Measurements from ENCODE around the gene AHNAK. TPM values are rescaled to one million over a fixed set of nuclear protein-coding genes. Genes with fewer than 3 reads are reported as not detected.

The AHNAK gene
- total RNA-seq, 3 donors from 2014 or later: 473 to 1,283 (median 535) TPM

GRCh38 chr11:62548545-62549335 lies 2.1 kb upstream of the AHNAK start:
- intact Hi-C loops (cut with DNase I, micrococcal nuclease): loop anchor here in 1 of 2 donors (10.0 kb wide), 1 partner anchor 154 kb away; no protein-coding TSS in a partner anchor
- peak; percentile 16 for ATAC-seq
- no peak for TF ChIP-seq CTCF (IDR thresholded peaks at IDR 0.05)
- no peaks in the 10 kb centered on the region for H3K9me3 ChIP-seq
- no peaks in the 10 kb centered on the region for H3K36me3 ChIP-seq (ENCODE audit: low read depth)
- H3K4me1 ChIP-seq (ENCODE audit: low read depth): peaks cover 63% of the 10 kb centered on the region
- H3K4me3 ChIP-seq: no peak overlapping the region
- peak in 2 of 3 donors; percentile 67 to 83 for DNase-seq

DNA sequence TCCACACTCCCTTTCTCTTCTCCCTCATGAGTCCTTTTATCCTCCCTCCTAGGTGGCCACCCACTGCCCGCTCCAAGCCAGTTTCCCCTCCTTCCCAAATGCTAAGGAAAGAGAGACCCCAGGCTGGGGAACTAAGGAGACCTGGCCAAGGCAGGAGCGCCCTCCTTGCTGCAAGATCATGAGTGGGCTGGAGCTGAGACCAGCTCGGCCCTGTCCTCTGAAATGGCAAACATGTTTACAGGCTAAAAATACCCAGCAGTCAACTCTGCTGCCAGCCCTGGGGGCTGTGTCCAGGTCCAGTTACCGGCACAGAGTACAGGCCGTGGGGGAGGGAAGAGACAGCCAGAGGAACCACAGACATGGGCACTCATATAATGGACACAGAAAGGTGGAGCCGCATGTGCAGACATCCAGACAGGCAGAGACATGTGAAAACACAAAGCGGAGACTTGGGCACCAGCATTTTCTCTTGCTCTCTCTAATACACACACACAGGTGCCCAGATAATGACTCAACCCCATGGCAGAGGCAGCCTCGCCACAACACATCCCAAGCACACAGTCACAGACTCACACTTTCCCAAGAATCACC lies 1.2 kb upstream of the AHNAK start:
- Histone ChIP-seq H3K4me3 (no peak overlapping the region), H3K9me3 (no peaks in the 10 kb centered on the region), H3K36me3 (ENCODE audit: low read depth) (no peaks in the 10 kb centered on the region), H3K4me1 (ENCODE audit: low read depth) (peaks cover 62% of the 10 kb centered on the region)
- DNase-seq (peak in 2 of 3 donors; percentile 43 to 48), ATAC-seq (no peak)
- intact Hi-C loops (cut with DNase I, micrococcal nuclease): loop anchor here in 1 of 2 donors (10.0 kb wide), 1 partner anchor 153 kb away; no protein-coding TSS in a partner anchor
- no peak for TF ChIP-seq CTCF (IDR thresholded peaks at IDR 0.05)

GRCh38 chr11:62546929-62547625 lies 471 bp upstream of the AHNAK start:
- no peak for TF ChIP-seq CTCF (IDR thresholded peaks at IDR 0.05)
- no peaks in the 10 kb centered on the region for H3K9me3 ChIP-seq
- peak overlapping the region; percentile 97 for H3K4me3 ChIP-seq
- peak; percentile 0 for ATAC-seq
- H3K4me1 ChIP-seq (ENCODE audit: low read depth): peaks cover 61% of the 10 kb centered on the region
- no peaks in the 10 kb centered on the region for H3K36me3 ChIP-seq (ENCODE audit: low read depth)
- DNase-seq: peak; percentile 57 to 71 (median 68)
- intact Hi-C loops (cut with DNase I, micrococcal nuclease): loop anchor here in 1 of 2 donors (10.0 kb wide), 1 partner anchor 152 kb away; no protein-coding TSS in a partner anchor

GRCh38 chr11:62545437-62546243 lies 966 bp downstream of the AHNAK start:
- intact Hi-C loops (cut with DNase I, micrococcal nuclease): loop anchor here in 1 of 2 donors (10.0 kb wide), 1 partner anchor 151 kb away; no protein-coding TSS in a partner anchor
- TF ChIP-seq CTCF (IDR thresholded peaks at IDR 0.05): no peak
- Histone ChIP-seq H3K9me3 (no peaks in the 10 kb centered on the region), H3K4me1 (ENCODE audit: low read depth) (peaks cover 62% of the 10 kb centered on the region), H3K4me3 (peak overlapping the region; percentile 97), H3K36me3 (ENCODE audit: low read depth) (no peaks in the 10 kb centered on the region)
- ATAC-seq: peak; percentile 48
- DNase-seq: peak; percentile 90 to 95 (median 94)

Measured in mucosa of descending colon (tissue), 3 donors.